ENCODE results near the gene CDHR5.

DNA sequence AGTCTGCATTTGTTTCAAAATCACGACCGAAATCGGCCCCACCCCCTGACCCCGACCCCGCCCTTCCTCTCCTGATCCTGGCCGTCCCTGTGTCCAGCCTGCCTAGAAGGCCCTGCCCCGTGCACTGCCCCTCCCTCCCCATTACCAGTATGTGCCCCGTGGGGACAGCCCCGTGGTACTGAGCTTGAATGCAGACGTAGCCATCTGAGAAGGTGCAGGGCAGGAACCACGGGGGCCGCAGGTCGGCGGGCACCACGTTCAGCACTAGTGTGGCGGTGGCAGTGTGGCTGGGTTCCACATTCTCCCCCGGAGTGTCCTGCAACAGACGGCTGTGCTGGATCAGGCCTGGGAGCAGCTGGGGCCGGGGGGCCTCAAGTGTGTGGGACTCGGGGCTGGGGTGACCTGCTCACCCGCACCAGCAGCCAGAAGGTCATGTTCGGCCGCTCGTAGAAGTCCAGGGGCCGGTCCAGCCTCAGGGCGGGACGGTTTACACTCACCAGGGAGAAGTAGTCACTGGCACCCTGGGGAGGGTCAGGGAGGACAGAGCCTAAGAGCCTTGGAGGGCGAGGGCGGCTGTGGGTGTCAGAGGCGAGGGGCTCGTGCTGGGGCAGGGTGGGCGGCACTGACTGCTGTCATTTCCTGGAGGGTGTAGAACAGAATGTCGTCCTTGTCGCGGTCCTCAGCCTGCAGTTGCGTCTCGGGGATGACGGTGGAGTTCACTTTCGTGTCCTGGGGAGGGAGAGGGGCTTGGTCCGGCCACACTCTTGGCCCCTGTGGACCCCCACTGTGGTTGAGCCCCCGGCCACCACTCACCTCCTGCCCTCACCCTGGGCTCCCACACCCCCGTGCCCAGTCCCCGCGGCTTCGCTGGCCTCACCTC lies 3.6 kb downstream of the CDHR5 start:
- TF ChIP-seq, protein P1, sequence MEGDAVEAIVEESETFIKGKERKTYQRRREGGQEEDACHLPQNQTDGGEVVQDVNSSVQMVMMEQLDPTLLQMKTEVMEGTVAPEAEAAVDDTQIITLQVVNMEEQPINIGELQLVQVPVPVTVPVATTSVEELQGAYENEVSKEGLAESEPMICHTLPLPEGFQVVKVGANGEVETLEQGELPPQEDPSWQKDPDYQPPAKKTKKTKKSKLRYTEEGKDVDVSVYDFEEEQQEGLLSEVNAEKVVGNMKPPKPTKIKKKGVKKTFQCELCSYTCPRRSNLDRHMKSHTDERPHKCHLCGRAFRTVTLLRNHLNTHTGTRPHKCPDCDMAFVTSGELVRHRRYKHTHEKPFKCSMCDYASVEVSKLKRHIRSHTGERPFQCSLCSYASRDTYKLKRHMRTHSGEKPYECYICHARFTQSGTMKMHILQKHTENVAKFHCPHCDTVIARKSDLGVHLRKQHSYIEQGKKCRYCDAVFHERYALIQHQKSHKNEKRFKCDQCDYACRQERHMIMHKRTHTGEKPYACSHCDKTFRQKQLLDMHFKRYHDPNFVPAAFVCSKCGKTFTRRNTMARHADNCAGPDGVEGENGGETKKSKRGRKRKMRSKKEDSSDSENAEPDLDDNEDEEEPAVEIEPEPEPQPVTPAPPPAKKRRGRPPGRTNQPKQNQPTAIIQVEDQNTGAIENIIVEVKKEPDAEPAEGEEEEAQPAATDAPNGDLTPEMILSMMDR (conservative IDR thresholded peaks at IDR 0.05; ENCODE audit: low read depth, low read length), result no peak
- TF ChIP-seq POLR2A (IDR thresholded peaks at IDR 0.05; ENCODE audit: low read depth, low read length) (no peak), MXI1 (IDR thresholded peaks at IDR 0.05; ENCODE audit: borderline replicate concordance, low read depth, low read length) (no peak), SMC3 (IDR thresholded peaks at IDR 0.05; ENCODE audit: low read depth, low read length) (no peak), MAFK (IDR thresholded peaks at IDR 0.05; ENCODE audit: low read depth, low read length) (no peak)

Data from IMR-90 (cell line).